Activated CD4-positive, alpha-beta T cell treated with anti-CD3 and anti-CD28 coated beads, Interleukin-2, Interleukin-6, amounts not matched to agents 100 ng/mL and 50 ng/mL, durations not matched to agents 16 hours and 8 hours (primary cell): ENCODE measurements around the gene SEZ6L.

Experiments used
- DNase-seq: peaks from one replicate; pipeline ENCODE4 v3.0.0-alpha.2; 2020

The SEZ6L gene

GRCh38 chr22:26185190-26185589 lies 15.9 kb downstream of the SEZ6L start:
- DNase-seq, result no peak

- no peak for DNase-seq
Measured at GRCh38 chr22:26188341-26188740, 19.1 kb downstream of the SEZ6L start.

- no peak for DNase-seq
Measured at GRCh38 chr22:26194313-26194712, 25.1 kb downstream of the SEZ6L start.

GRCh38 chr22:26194877-26195276 lies 25.6 kb downstream of the SEZ6L start:
- DNase-seq, result no peak

GRCh38 chr22:26196657-26197056 lies 27.4 kb downstream of the SEZ6L start:
- DNase-seq, result no peak

GRCh38 chr22:26197425-26197824 lies 28.2 kb downstream of the SEZ6L start:
- no peak for DNase-seq

GRCh38 chr22:26199665-26200064 lies 30.4 kb downstream of the SEZ6L start:
- no peak for DNase-seq

- DNase-seq, result no peak
Measured at GRCh38 chr22:26202280-26202924, 33.1 kb downstream of the SEZ6L start.

- no peak for DNase-seq
Measured at GRCh38 chr22:26205494-26205893, 36.2 kb downstream of the SEZ6L start.

GRCh38 chr22:26210334-26210733 lies 41.1 kb downstream of the SEZ6L start:
- DNase-seq, result no peak

- no peak for DNase-seq
Measured at GRCh38 chr22:26213826-26214225, 44.6 kb downstream of the SEZ6L start.

- DNase-seq, result no peak
Measured at GRCh38 chr22:26214466-26214865, 45.2 kb downstream of the SEZ6L start.

- DNase-seq, result no peak
Measured at GRCh38 chr22:26215736-26216135, 46.5 kb downstream of the SEZ6L start.

GRCh38 chr22:26225207-26225606 lies 55.9 kb downstream of the SEZ6L start:
- DNase-seq, result no peak

GRCh38 chr22:26226538-26227297 lies 57.5 kb downstream of the SEZ6L start:
- DNase-seq, result no peak

GRCh38 chr22:26229910-26230309 lies 60.6 kb downstream of the SEZ6L start:
- no peak for DNase-seq

GRCh38 chr22:26234296-26234695 lies 65.0 kb downstream of the SEZ6L start:
- DNase-seq, result no peak

- DNase-seq, result no peak
Measured at GRCh38 chr22:26235792-26236487, 66.7 kb downstream of the SEZ6L start.

GRCh38 chr22:26236991-26237390 lies 67.7 kb downstream of the SEZ6L start:
- no peak for DNase-seq

- no peak for DNase-seq
Measured at GRCh38 chr22:26238596-26238995, 69.3 kb downstream of the SEZ6L start.

- no peak for DNase-seq
Measured at GRCh38 chr22:26239581-26239980, 70.3 kb downstream of the SEZ6L start.

GRCh38 chr22:26241361-26241760 lies 72.1 kb downstream of the SEZ6L start:
- no peak for DNase-seq

GRCh38 chr22:26245001-26245400 lies 75.7 kb downstream of the SEZ6L start:
- no peak for DNase-seq

- no peak for DNase-seq
Measured at GRCh38 chr22:26246552-26246951, 77.3 kb downstream of the SEZ6L start.
